ENCODE data around the gene KCNK3. TPM values are rescaled to one million over a fixed set of nuclear protein-coding genes. Genes with fewer than 3 reads are reported as not detected.

The KCNK3 gene
- total and polyA plus RNA-seq, 2 experiments from 2014 or later = 2.9 to 3.1 TPM

GRCh38 chr2:26692897-26693849, 651 bp downstream of the KCNK3 start:
- H3K27ac ChIP-seq = no peak overlapping the region
- H3K36me3 ChIP-seq = no peaks in the 10 kb centered on the region
- peaks cover 23% of the 10 kb centered on the region for H3K27me3 ChIP-seq
- H3K4me3 ChIP-seq = peak overlapping the region; percentile 30
- no peaks in the 10 kb centered on the region for H3K9me3 ChIP-seq (ENCODE audit: low read depth)
- peaks cover 36% of the 10 kb centered on the region for H3K4me1 ChIP-seq (ENCODE audit: low read depth)
- no peak for TF ChIP-seq CTCF (IDR thresholded peaks at IDR 0.05; ENCODE audit: low read depth, low read length)
- peak; percentile 59 to 80 for DNase-seq (ENCODE audit: low read depth in 1 of 2, low spot score in 1 of 2)

- peaks cover 23% of the 10 kb centered on the region for H3K27me3 ChIP-seq
These were observed 1.5 kb downstream of the KCNK3 start for GRCh38 chr2:26694001-26694400.

DNA sequence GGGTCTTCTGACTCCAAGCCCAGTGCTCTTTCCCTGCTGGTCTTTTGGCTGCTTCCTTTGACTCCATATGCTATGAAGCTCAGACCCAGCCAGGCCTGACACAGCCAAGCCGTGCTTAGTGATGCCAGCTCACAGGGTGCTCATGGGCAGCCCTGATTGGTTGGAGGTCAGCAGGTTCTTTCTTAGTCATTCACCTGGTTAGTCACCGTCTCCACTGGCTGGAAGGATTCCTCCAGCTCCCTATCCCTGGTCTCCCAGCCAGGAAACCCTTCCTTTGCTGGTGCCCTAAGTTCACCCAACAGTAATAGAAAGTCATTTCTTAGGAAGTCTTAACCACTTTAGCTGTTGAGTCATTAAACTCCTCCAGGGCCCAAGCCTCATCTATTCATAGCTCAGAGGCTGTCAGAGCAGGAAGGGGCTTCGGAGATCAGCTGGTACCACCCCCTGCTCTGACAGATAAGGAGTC, 3.9 kb downstream of the KCNK3 start:
- Histone ChIP-seq H3K27me3 (peaks cover 23% of the 10 kb centered on the region), H3K27ac (no peak overlapping the region), H3K36me3 (no peaks in the 10 kb centered on the region), H3K4me1 (ENCODE audit: low read depth) (peaks cover 37% of the 10 kb centered on the region), H3K9me3 (ENCODE audit: low read depth) (no peaks in the 10 kb centered on the region), H3K4me3 (no peak overlapping the region)
- TF ChIP-seq CTCF (IDR thresholded peaks at IDR 0.05; ENCODE audit: low read depth, low read length) = no peak
- peak; percentile 32 to 34 for DNase-seq (ENCODE audit: low read depth in 1 of 2, low spot score in 1 of 2)

More at GRCh38 chr2:26694001-26694400, 1.5 kb downstream of the KCNK3 start:
- no peak overlapping the region for H3K27ac ChIP-seq
- no peak for TF ChIP-seq CTCF (IDR thresholded peaks at IDR 0.05; ENCODE audit: low read depth, low read length)
- no peak overlapping the region for H3K4me3 ChIP-seq
- H3K9me3 ChIP-seq (ENCODE audit: low read depth) = no peaks in the 10 kb centered on the region
- DNase-seq (ENCODE audit: low read depth in 1 of 2, low spot score in 1 of 2) = no peak
- peaks cover 38% of the 10 kb centered on the region for H3K4me1 ChIP-seq (ENCODE audit: low read depth)
- no peaks in the 10 kb centered on the region for H3K36me3 ChIP-seq

- peaks cover 23% of the 10 kb centered on the region for H3K27me3 ChIP-seq
- H3K27ac ChIP-seq = no peak overlapping the region
These were observed 4.9 kb downstream of the KCNK3 start for GRCh38 chr2:26697425-26697824.

DNA sequence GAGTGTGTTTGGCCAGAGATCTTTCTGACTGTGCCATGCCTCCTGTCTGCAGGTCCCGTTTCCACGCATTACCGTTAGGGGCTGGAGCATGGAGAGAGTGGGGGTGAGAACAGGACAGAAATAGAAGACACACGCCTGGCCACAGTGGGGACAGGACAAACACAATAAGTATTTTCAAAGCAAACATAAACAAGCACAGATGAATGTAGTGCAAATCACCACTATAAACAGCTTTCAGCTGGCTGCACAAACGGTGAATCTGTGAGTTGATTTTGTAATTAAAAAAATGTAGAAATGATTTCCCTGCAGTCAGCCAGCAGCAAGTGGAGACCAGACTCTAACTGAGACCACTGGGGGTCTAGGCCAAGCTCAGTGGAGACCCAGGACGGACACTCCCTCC, 6.8 kb downstream of the KCNK3 start:
- H3K4me3 ChIP-seq = no peak overlapping the region
- DNase-seq (ENCODE audit: low read depth in 1 of 2, low spot score in 1 of 2) = no peak

More at GRCh38 chr2:26697425-26697824, 4.9 kb downstream of the KCNK3 start:
- no peaks in the 10 kb centered on the region for H3K36me3 ChIP-seq
- H3K9me3 ChIP-seq (ENCODE audit: low read depth) = no peaks in the 10 kb centered on the region
- DNase-seq (ENCODE audit: low read depth in 1 of 2, low spot score in 1 of 2) = no peak
- no peak for TF ChIP-seq CTCF (IDR thresholded peaks at IDR 0.05; ENCODE audit: low read depth, low read length)
- no peak overlapping the region for H3K4me3 ChIP-seq
- H3K4me1 ChIP-seq (ENCODE audit: low read depth) = peaks cover 39% of the 10 kb centered on the region

More for the DNA sequence above, 6.8 kb downstream of the KCNK3 start:
- no peak overlapping the region for H3K27ac ChIP-seq
- H3K9me3 ChIP-seq (ENCODE audit: low read depth) = no peaks in the 10 kb centered on the region
- H3K4me1 ChIP-seq (ENCODE audit: low read depth) = peaks cover 34% of the 10 kb centered on the region
- no peaks in the 10 kb centered on the region for H3K36me3 ChIP-seq
- no peak for TF ChIP-seq CTCF (IDR thresholded peaks at IDR 0.05; ENCODE audit: low read depth, low read length)
- H3K27me3 ChIP-seq = peaks cover 12% of the 10 kb centered on the region
